Adrenal gland (tissue), 5 donors: ENCODE measurements around the gene KRT6B.
"Not testable (repeated sequence)": the region's sequence is repeated elsewhere in the genome, so short reads cannot be mapped to it uniquely, and the experiment has no call there.

Experiments used
- POLR2A ChIP-seq, 2 donors: fragments of 450-650 bp; IDR thresholded peaks; one replicate each; pipeline ENCODE4 v1.6.1; 2017; ENCODE audit warnings: antibody characterized with exemption in 2 of 2, mild to moderate bottlenecking in 2 of 2, moderate library complexity in 1 of 2
- TF ChIP-seq, protein P1 (sequence below), 6 experiments: fragments of 450-650 bp in 4 of 6; fragments of 200-600 bp in 2 of 6; sonication (generic) in 1 of 6; IDR thresholded peaks; 1 replicate in 5 of 6; 2 replicates in 1 of 6; pipeline versions ENCODE4 v1.5.1 to v1.8.0; 2016 to 2021; ENCODE audit warnings: antibody characterized with exemption in 6 of 6, mild to moderate bottlenecking in 2 of 6, moderate library complexity in 1 of 6
- donor health status: DM: no; HTN: no; CAD: no.

DNA sequence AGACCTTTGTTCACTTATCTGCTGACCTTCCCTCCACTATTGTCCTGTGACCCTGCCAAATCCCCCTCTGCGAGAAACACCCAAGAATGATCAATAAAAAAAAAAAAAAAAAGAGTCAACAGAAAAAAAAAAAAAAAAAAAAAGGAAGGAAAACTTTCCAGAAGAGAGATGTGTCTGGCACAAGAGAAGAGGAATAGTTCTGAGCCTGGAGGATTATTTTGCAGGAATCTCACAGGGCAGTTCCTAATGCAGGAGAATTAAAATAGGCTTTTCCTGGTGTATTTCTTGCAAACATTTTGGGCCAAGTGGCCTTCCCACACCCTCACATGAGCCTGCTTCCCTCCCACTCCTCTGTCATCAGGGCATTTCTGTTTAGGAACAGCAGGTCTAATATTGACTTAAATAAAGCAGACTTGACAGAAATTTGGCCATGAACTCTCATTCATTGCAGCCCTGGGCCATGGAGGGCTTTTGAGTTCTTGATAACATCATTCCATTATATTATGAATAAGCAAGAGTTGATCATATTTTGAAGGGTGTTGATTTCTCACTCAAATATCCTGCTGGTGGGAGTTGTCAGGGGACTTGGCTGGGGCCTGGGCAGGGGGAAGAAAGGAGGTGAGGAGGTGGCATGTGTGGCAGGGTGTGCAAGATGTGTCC lies 41.2 kb downstream of the KRT6B start:
- TF ChIP-seq, protein P1, sequence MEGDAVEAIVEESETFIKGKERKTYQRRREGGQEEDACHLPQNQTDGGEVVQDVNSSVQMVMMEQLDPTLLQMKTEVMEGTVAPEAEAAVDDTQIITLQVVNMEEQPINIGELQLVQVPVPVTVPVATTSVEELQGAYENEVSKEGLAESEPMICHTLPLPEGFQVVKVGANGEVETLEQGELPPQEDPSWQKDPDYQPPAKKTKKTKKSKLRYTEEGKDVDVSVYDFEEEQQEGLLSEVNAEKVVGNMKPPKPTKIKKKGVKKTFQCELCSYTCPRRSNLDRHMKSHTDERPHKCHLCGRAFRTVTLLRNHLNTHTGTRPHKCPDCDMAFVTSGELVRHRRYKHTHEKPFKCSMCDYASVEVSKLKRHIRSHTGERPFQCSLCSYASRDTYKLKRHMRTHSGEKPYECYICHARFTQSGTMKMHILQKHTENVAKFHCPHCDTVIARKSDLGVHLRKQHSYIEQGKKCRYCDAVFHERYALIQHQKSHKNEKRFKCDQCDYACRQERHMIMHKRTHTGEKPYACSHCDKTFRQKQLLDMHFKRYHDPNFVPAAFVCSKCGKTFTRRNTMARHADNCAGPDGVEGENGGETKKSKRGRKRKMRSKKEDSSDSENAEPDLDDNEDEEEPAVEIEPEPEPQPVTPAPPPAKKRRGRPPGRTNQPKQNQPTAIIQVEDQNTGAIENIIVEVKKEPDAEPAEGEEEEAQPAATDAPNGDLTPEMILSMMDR (IDR thresholded peaks at IDR 0.05): not testable (repeated sequence)
- not testable (repeated sequence) for TF ChIP-seq POLR2A (IDR thresholded peaks at IDR 0.05)
